ENCODE data around the gene FGG. TPM values are rescaled to one million over a fixed set of nuclear protein-coding genes. Genes with fewer than 3 reads are reported as not detected.

FGG gene
- total RNA-seq, 2 experiments from 2014 or later = not detected

DNA sequence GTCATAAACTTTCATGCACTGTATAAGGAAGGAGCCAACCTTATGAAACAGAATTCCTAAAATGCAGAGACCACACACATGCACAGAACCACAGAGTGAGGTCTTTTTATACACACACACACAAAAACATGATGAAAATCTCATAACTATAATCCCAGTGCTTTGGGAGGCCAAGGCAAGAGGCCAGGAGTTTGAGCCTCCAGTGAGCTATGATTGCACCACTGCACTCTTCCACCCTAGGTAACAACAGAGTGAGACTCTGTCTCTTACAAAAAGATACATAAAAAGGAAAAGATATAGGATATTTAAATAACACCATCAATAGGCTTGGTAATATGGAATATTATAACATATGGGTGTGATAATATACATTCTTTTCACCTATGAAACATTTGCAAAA lies 32.5 kb downstream of the FGG start:
- H3K9me3 Mint-ChIP-seq = no peaks in the 10 kb centered on the region
- no peaks in the 10 kb centered on the region for H3K36me3 Mint-ChIP-seq (ENCODE audit: low read depth)
- H3K27ac Mint-ChIP-seq = no peak overlapping the region
- H3K4me1 Mint-ChIP-seq (ENCODE audit: low read depth) = no peaks in the 10 kb centered on the region
- peaks cover 6% of the 10 kb centered on the region for H3K27me3 Mint-ChIP-seq (ENCODE audit: low read depth)
- H3K4me3 Mint-ChIP-seq = no peak overlapping the region
- DNase-seq = no peak
- CTCF ChIA-PET = no interaction called here
- intact Hi-C loops (cut with micrococcal nuclease) = loop anchor here (2.0 kb wide), 1 partner anchor 23 kb away; no protein-coding TSS in a partner anchor

DNA sequence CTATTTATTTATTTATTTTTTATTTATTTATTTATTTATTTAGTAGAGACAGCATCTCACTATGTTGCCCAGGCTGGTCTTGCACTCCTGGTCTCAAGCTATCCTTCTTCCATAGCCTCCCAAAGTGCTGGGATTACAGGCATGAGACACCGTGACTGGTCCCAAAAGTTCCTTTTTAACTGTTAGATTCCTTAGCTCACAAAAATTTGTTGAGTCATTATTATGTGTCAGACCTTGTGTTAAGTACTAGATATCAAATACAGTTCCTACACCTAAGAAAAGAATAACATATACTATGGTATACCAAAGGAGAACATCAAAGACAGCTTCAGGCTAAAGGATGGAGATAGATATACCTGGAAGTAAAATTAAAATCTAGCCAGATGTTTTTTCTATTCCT lies 33.5 kb downstream of the FGG start:
- Mint-ChIP-seq H3K27me3 (ENCODE audit: low read depth) (peaks cover 8% of the 10 kb centered on the region), H3K4me1 (ENCODE audit: low read depth) (no peaks in the 10 kb centered on the region), H3K4me3 (no peak overlapping the region), H3K36me3 (ENCODE audit: low read depth) (no peaks in the 10 kb centered on the region), H3K27ac (no peak overlapping the region), H3K9me3 (no peaks in the 10 kb centered on the region)
- DNase-seq = no peak
- intact Hi-C loops (cut with micrococcal nuclease) = no loop called here
- CTCF ChIA-PET = interaction anchor here (1.0 kb wide), 1 partner anchor 15 kb away, joined by 3 read pairs; no protein-coding TSS in a partner anchor

- no peak overlapping the region for H3K4me3 Mint-ChIP-seq
- no peak for DNase-seq
- H3K36me3 Mint-ChIP-seq (ENCODE audit: low read depth) = no peaks in the 10 kb centered on the region
- H3K4me1 Mint-ChIP-seq (ENCODE audit: low read depth) = no peaks in the 10 kb centered on the region
- CTCF ChIA-PET = interaction anchor here (0.9 kb wide), 1 partner anchor 42 kb away, joined by 3 read pairs; no protein-coding TSS in a partner anchor
- H3K27me3 Mint-ChIP-seq (ENCODE audit: low read depth) = peaks cover 8% of the 10 kb centered on the region
- no peak overlapping the region for H3K27ac Mint-ChIP-seq
- no peaks in the 10 kb centered on the region for H3K9me3 Mint-ChIP-seq
- intact Hi-C loops (cut with micrococcal nuclease) = no loop called here
Measured at GRCh38 chr4:154577324-154577723, 35.1 kb downstream of the FGG start.

- intact Hi-C loops (cut with micrococcal nuclease) = no loop called here
- Mint-ChIP-seq H3K4me3 (no peak overlapping the region), H3K36me3 (ENCODE audit: low read depth) (no peaks in the 10 kb centered on the region), H3K27me3 (ENCODE audit: low read depth) (peaks cover 8% of the 10 kb centered on the region), H3K9me3 (no peaks in the 10 kb centered on the region), H3K27ac (no peak overlapping the region), H3K4me1 (ENCODE audit: low read depth) (no peaks in the 10 kb centered on the region)
- DNase-seq = no peak
- CTCF ChIA-PET = no interaction called here
Measured at GRCh38 chr4:154574311-154574710, 38.1 kb downstream of the FGG start.

GRCh38 chr4:154573190-154573870 lies 39.1 kb downstream of the FGG start:
- CTCF ChIA-PET = no interaction called here
- Mint-ChIP-seq H3K36me3 (ENCODE audit: low read depth) (no peaks in the 10 kb centered on the region), H3K9me3 (no peaks in the 10 kb centered on the region), H3K27me3 (ENCODE audit: low read depth) (peaks cover 8% of the 10 kb centered on the region), H3K4me3 (no peak overlapping the region), H3K27ac (no peak overlapping the region), H3K4me1 (ENCODE audit: low read depth) (no peaks in the 10 kb centered on the region)
- intact Hi-C loops (cut with micrococcal nuclease) = no loop called here
- no peak for DNase-seq

- Mint-ChIP-seq H3K36me3 (ENCODE audit: low read depth) (no peaks in the 10 kb centered on the region), H3K27ac (no peak overlapping the region), H3K27me3 (ENCODE audit: low read depth) (no peaks in the 10 kb centered on the region), H3K4me1 (ENCODE audit: low read depth) (no peaks in the 10 kb centered on the region), H3K9me3 (no peaks in the 10 kb centered on the region), H3K4me3 (no peak overlapping the region)
- CTCF ChIA-PET = interaction anchor here (1.0 to 1.4 kb wide), 2 partner anchors 10 to 49 kb away, joined by 3 to 6 read pairs; no protein-coding TSS in a partner anchor
- intact Hi-C loops (cut with micrococcal nuclease) = no loop called here
- DNase-seq = no peak
Measured at GRCh38 chr4:154569584-154569983, 42.9 kb downstream of the FGG start.

DNA sequence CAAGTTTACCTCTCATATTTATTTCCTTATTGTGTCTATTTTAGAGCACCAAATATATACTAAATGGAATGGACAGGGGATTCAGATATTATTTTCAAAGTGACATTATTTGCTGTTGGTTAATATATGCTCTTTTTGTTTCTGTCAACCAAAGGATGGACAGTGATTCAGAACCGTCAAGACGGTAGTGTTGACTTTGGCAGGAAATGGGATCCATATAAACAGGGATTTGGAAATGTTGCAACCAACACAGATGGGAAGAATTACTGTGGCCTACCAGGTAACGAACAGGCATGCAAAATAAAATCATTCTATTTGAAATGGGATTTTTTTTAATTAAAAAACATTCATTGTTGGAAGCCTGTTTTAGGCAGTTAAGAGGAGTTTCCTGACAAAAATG lies 43.4 kb downstream of the FGG start:
- Mint-ChIP-seq H3K27me3 (ENCODE audit: low read depth) (no peaks in the 10 kb centered on the region), H3K27ac (no peak overlapping the region), H3K36me3 (ENCODE audit: low read depth) (no peaks in the 10 kb centered on the region), H3K4me3 (no peak overlapping the region), H3K4me1 (ENCODE audit: low read depth) (no peaks in the 10 kb centered on the region), H3K9me3 (no peaks in the 10 kb centered on the region)
- CTCF ChIA-PET = interaction anchor here (1.4 kb wide), 1 partner anchor 10 kb away, joined by 6 read pairs; no protein-coding TSS in a partner anchor
- no peak for DNase-seq
- intact Hi-C loops (cut with micrococcal nuclease) = no loop called here

GRCh38 chr4:154566639-154567204 lies 45.7 kb downstream of the FGG start:
- no peaks in the 10 kb centered on the region for H3K27me3 Mint-ChIP-seq (ENCODE audit: low read depth)
- no peak overlapping the region for H3K27ac Mint-ChIP-seq
- no peaks in the 10 kb centered on the region for H3K36me3 Mint-ChIP-seq (ENCODE audit: low read depth)
- no peaks in the 10 kb centered on the region for H3K9me3 Mint-ChIP-seq
- H3K4me3 Mint-ChIP-seq = no peak overlapping the region
- intact Hi-C loops (cut with micrococcal nuclease) = no loop called here
- H3K4me1 Mint-ChIP-seq (ENCODE audit: low read depth) = no peaks in the 10 kb centered on the region
- CTCF ChIA-PET = interaction anchor here (0.8 kb wide), 1 partner anchor 17 kb away, joined by 3 read pairs; no protein-coding TSS in a partner anchor
- no peak for DNase-seq

DNA sequence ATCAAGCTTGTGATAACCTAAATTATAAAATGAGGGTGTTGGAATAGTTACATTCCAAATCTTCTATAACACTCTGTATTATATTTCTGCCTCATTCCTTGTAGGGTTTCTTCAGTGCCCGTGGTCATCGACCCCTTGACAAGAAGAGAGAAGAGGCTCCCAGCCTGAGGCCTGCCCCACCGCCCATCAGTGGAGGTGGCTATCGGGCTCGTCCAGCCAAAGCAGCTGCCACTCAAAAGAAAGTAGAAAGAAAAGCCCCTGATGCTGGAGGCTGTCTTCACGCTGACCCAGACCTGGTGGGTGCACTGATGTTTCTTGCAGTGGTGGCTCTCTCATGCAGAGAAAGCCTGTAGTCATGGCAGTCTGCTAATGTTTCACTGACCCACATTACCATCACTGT lies 46.8 kb downstream of the FGG start:
- no peak overlapping the region for H3K4me3 Mint-ChIP-seq
- CTCF ChIA-PET = no interaction called here
- no peaks in the 10 kb centered on the region for H3K36me3 Mint-ChIP-seq (ENCODE audit: low read depth)
- intact Hi-C loops (cut with micrococcal nuclease) = no loop called here
- H3K9me3 Mint-ChIP-seq = no peaks in the 10 kb centered on the region
- H3K27ac Mint-ChIP-seq = no peak overlapping the region
- no peaks in the 10 kb centered on the region for H3K4me1 Mint-ChIP-seq (ENCODE audit: low read depth)
- DNase-seq = no peak
- H3K27me3 Mint-ChIP-seq (ENCODE audit: low read depth) = no peaks in the 10 kb centered on the region

DNA sequence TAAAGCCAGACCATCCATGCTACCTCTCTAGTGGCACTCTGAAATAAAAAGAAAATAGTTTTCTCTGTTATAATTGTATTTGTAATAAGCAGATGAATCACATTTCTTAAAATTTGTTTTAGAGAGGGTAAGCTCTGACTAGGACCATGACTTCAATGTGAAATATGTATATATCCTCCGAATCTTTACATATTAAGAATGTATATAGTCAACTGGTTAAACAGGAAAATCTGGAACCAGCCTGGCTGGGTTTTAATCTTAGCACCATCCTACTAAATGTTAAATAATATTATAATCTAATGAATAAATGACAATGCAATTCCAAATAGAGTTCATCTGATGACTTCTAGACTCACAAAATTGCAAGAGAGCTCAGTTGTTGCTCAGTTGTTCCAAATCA lies 48.1 kb downstream of the FGG start:
- intact Hi-C loops (cut with micrococcal nuclease) = no loop called here
- Mint-ChIP-seq H3K4me1 (ENCODE audit: low read depth) (no peaks in the 10 kb centered on the region), H3K27ac (no peak overlapping the region), H3K27me3 (ENCODE audit: low read depth) (peaks cover 2% of the 10 kb centered on the region), H3K36me3 (ENCODE audit: low read depth) (no peaks in the 10 kb centered on the region), H3K9me3 (no peaks in the 10 kb centered on the region), H3K4me3 (no peak overlapping the region)
- DNase-seq = no peak
- CTCF ChIA-PET = no interaction called here

- Mint-ChIP-seq H3K36me3 (ENCODE audit: low read depth) (no peaks in the 10 kb centered on the region), H3K4me3 (no peak within 1 kb of the TSS), H3K27me3 (ENCODE audit: low read depth) (peaks cover 4% of the 10 kb centered on the region), H3K9me3 (no peaks in the 10 kb centered on the region), H3K4me1 (ENCODE audit: low read depth) (no peaks in the 10 kb centered on the region), H3K27ac (no peak within 1 kb of the TSS)
- no peak for DNase-seq
- CTCF ChIA-PET = interaction anchor here (1.0 to 1.7 kb wide), 4 partner anchors 28 to 59 kb away, joined by 3 to 5 read pairs (median 4); no protein-coding TSS in a partner anchor
- intact Hi-C loops (cut with micrococcal nuclease) = no loop called here
Measured at GRCh38 chr4:154562697-154563254, 49.7 kb downstream of the FGG start, which contains the start of gene FGB. Gene FGB, plus strand, starts transcription at chr4:154563011. Its CDS starts 8 bp downstream, at chr4:154563019.

GRCh38 chr4:154560824-154561231 lies 51.6 kb downstream of the FGG start:
- Mint-ChIP-seq H3K4me1 (ENCODE audit: low read depth) (no peaks in the 10 kb centered on the region), H3K4me3 (no peak overlapping the region), H3K36me3 (ENCODE audit: low read depth) (no peaks in the 10 kb centered on the region), H3K27ac (no peak overlapping the region), H3K27me3 (ENCODE audit: low read depth) (peaks cover 4% of the 10 kb centered on the region), H3K9me3 (no peaks in the 10 kb centered on the region)
- intact Hi-C loops (cut with micrococcal nuclease) = no loop called here
- CTCF ChIA-PET = interaction anchor here (1.7 kb wide), 2 partner anchors 52 to 58 kb away, joined by 4 to 7 read pairs; no protein-coding TSS in a partner anchor
- no peak for DNase-seq

Measured in activated naive CD4-positive, alpha-beta T cell treated with anti-CD3 and anti-CD28 coated beads for 36 hours (primary cell).